Measurements from ENCODE around the gene TTLL3.
A peak's percentile ranks its signal among the peaks of the same experiment; 100 is the strongest.

Gene TTLL3

DNA sequence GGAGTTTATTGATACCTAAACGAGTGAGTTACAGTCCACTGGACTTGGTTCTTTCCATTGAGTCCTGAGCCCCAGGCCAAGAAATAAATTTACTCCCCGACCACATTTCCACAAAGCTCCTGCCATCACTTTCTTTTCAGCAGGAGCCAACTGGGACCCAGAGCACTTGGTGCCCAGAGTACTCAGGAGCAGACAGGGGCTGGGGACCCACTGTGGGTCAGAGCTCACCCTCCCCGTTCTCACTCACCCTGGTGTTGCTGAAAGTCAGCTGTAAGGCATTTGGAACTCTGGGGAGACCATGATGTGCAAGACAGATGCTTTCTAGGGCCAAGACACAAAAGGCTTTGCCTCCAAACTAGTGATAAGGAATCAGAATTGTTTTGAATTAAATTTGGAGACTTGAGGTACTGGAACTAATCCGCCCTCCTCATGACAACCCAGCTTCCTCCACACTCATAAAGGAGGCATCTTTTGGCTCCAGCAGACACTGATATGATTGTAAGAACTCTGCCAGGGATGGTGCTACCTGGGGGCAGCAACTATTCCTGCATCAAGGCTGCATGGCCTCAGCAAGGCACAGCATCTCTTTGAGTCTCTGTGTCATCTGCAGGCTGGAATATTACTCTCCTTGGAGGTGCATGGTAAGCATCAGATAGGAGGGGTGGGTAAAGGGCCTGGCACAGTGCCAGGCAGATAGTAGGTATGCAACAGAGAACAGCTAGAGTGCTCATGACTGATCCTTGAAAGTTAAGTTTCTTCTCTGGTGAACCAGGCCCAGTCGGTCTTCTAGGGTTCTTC lies 33.0 kb upstream of the TTLL3 start:
- no peak overlapping the region for H3K4me3 ChIP-seq (ENCODE audit: low read depth, low read length)
- TF ChIP-seq POLR2A (IDR thresholded peaks at IDR 0.05; ENCODE audit: extremely low read depth, insufficient read length): no peak
- no peak for TF ChIP-seq CTCF (IDR thresholded peaks at IDR 0.05; ENCODE audit: low read depth, low read length)
- TF ChIP-seq MYC (IDR thresholded peaks at IDR 0.05; ENCODE audit: low read depth, low read length): no peak
- TF ChIP-seq MAX (IDR thresholded peaks at IDR 0.05; ENCODE audit: low read depth, low read length): no peak
- DNase-seq (ENCODE audit: low read depth): no peak

DNA sequence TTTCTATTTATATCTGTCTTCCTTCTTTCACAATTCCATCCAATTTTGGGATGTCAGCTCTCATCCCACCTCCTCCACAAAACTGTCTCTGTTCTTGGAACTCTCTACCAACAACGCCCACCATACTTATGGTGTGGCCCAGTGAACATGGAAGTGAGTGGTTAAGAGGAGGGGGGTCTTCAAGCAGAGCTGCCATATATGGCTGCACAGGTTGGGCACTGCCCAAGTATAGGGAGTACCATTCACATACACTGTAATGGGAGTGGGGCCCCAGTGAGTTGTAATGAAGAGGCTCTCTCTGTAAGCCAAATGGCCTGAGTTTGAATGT lies 32.4 kb upstream of the TTLL3 start:
- no peak overlapping the region for H3K4me3 ChIP-seq (ENCODE audit: low read depth, low read length)
- DNase-seq (ENCODE audit: low read depth): no peak
- TF ChIP-seq MYC (IDR thresholded peaks at IDR 0.05; ENCODE audit: low read depth, low read length) (no peak), CTCF (IDR thresholded peaks at IDR 0.05; ENCODE audit: low read depth, low read length) (no peak), POLR2A (IDR thresholded peaks at IDR 0.05; ENCODE audit: extremely low read depth, insufficient read length) (no peak), MAX (IDR thresholded peaks at IDR 0.05; ENCODE audit: low read depth, low read length) (no peak)

DNA sequence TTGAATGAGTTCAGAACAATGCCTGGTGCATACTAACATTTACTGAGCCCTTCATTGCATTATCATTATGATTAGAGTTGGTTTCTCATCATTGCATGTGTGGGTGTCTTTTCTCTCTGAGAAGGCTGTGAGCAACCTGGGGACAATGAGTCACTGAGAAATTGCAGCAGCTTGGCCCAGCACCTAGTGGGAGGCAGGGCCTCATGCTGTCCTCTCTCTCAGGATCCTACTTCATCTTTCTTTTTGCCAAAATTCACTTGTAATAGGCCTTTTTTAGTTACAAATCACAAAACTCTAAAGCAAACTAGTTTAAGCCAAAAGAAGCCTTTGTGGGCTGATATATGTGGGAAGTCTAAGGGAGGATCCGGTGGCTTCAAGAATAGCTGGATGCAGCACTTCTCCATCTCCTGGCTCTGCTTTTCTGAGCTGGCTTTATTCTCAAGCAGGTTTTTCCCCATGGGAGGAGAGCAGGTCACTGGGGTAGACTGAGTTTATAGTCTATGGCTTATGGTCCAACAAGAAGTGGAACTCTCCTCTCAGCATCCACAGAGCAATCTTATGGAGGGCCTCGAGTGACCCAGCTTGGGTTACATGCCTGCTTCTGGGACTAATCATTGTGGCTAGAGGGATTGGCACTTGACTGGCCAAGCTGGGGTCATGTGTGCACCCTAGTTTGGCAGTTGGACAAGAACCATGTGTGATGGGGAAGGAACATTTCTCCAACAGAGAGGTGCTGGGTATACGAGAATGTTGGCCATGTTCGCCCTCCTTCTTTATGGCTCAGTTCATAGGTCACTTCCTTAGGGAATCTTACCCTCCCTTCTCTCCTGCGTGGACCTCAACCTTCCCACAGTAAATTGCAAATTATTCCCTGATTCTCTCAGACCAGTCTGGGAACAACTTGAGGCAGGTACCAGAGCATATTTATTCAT lies 31.7 kb upstream of the TTLL3 start:
- no peak overlapping the region for H3K4me3 ChIP-seq (ENCODE audit: low read depth, low read length)
- no peak for TF ChIP-seq POLR2A (IDR thresholded peaks at IDR 0.05; ENCODE audit: extremely low read depth, insufficient read length)
- no peak for TF ChIP-seq MYC (IDR thresholded peaks at IDR 0.05; ENCODE audit: low read depth, low read length)
- no peak for TF ChIP-seq MAX (IDR thresholded peaks at IDR 0.05; ENCODE audit: low read depth, low read length)
- TF ChIP-seq CTCF (IDR thresholded peaks at IDR 0.05; ENCODE audit: low read depth, low read length): no peak
- peak; percentile 78 for DNase-seq (ENCODE audit: low read depth)

- peak; percentile 65 for DNase-seq (ENCODE audit: low read depth)
- no peak overlapping the region for H3K4me3 ChIP-seq (ENCODE audit: low read depth, low read length)
- TF ChIP-seq MAX (IDR thresholded peaks at IDR 0.05; ENCODE audit: low read depth, low read length) (no peak), MYC (IDR thresholded peaks at IDR 0.05; ENCODE audit: low read depth, low read length) (no peak)
These were observed 30.9 kb upstream of the TTLL3 start for GRCh38 chr3:9779075-9779593.

- DNase-seq (ENCODE audit: low read depth): peak; percentile 99
- TF ChIP-seq MYC (IDR thresholded peaks at IDR 0.05; ENCODE audit: low read depth, low read length) (no peak; the same call in 1 of the 2 replicates), MAX (IDR thresholded peaks at IDR 0.05; ENCODE audit: low read depth, low read length) (0 out of 2 replicates have a peak, but pooled peaks have one; percentile 3), POLR2A (IDR thresholded peaks at IDR 0.05; ENCODE audit: extremely low read depth, insufficient read length) (peak; percentile 22)
- no peak overlapping the region for H3K4me3 ChIP-seq (ENCODE audit: low read depth, low read length)
These were observed 30.2 kb upstream of the TTLL3 start for GRCh38 chr3:9779721-9780457.

GRCh38 chr3:9780458-9780812 lies 29.6 kb upstream of the TTLL3 start:
- DNase-seq (ENCODE audit: low read depth): no peak
- TF ChIP-seq CTCF (IDR thresholded peaks at IDR 0.05; ENCODE audit: low read depth, low read length) (no peak), MAX (IDR thresholded peaks at IDR 0.05; ENCODE audit: low read depth, low read length) (0 out of 2 replicates have a peak, but pooled peaks have one; percentile 3), POLR2A (IDR thresholded peaks at IDR 0.05; ENCODE audit: extremely low read depth, insufficient read length) (no peak), MYC (IDR thresholded peaks at IDR 0.05; ENCODE audit: low read depth, low read length) (no peak)
- H3K4me3 ChIP-seq (ENCODE audit: low read depth, low read length): peak overlapping the region; percentile 33

Measured in NB4 (cell line).